A673 (cell line): ENCODE data around the gene VPS11.

Experiments
- CTCF ChIP-seq: fragments of 300-800, 200-600 bp; sonication (generic); conservative IDR thresholded peaks from 2 replicates; pipeline ENCODE4 v1.5.1; 2017; ENCODE audit warnings: low read depth, mild to moderate bottlenecking, antibody characterized with exemption, low read length, moderate library complexity, mixed read lengths
- EZH2 ChIP-seq: fragments of 200-600 bp; sonication (generic); IDR thresholded peaks from 2 replicates; pipeline ENCODE4 v1.6.1; 2017; ENCODE audit warnings: borderline replicate concordance, low read depth, mild to moderate bottlenecking, mixed read lengths, antibody characterized with exemption, low read length; ENCODE audit not compliant: poor library complexity, severe bottlenecking

- TF ChIP-seq CTCF (no peak), EZH2 (no peak)
Observed at GRCh38 chr11:119118946-119119345, 51.3 kb downstream of the VPS11 start.
